Uterus (tissue), 4 donors: ENCODE results near the gene RFTN2. TPM values are rescaled to one million over a fixed set of nuclear protein-coding genes. Genes with fewer than 3 reads are reported as not detected.
"Not testable (repeated sequence)": the region's sequence is repeated elsewhere in the genome, so short reads cannot be mapped to it uniquely, and the experiment has no call there.

Experiments
- DNase-seq, 2 donors: peaks; one replicate each; pipeline ENCODE4 v3.0.0-alpha.2; 2019 to 2020
- H3K27ac ChIP-seq, 2 donors: fragments of 200-600 bp; sonication (generic); 1 replicate in 1 of 2; 2 replicates in 1 of 2; pipeline ENCODE4 v1.5.1; 2016 to 2018
- H3K27me3 ChIP-seq, 2 donors: fragments of 200-600 bp; sonication (generic); one replicate each; pipeline ENCODE4 v1.5.1; 2018 to 2019; ENCODE audit warnings: control low read depth in 1 of 2
- H3K36me3 ChIP-seq, 2 donors: fragments of 200-600 bp; sonication (generic); one replicate each; pipeline ENCODE4 v1.5.1; 2019; ENCODE audit warnings: control low read depth in 1 of 2
- H3K4me1 ChIP-seq, 2 donors: fragments of 200-600 bp; sonication (generic); one replicate each; pipeline ENCODE4 v1.5.1; 2018 to 2019; ENCODE audit warnings: control low read depth in 1 of 2
- H3K4me3 ChIP-seq, 2 donors: fragments of 200-600 bp; sonication (generic); 1 replicate in 1 of 2; 2 replicates in 1 of 2; pipeline ENCODE4 v1.5.1; 2018 to 2019; ENCODE audit warnings: mild to moderate bottlenecking in 1 of 2
- H3K9me3 ChIP-seq, 2 donors: fragments of 200-600 bp; sonication (generic); one replicate each; pipeline ENCODE4 v1.5.1; 2019; ENCODE audit warnings: control low read depth in 1 of 2
- POLR2A ChIP-seq, 2 donors: fragments of 450-650 bp; IDR thresholded peaks; one replicate each; pipeline ENCODE4 v1.6.1; 2016; ENCODE audit warnings: antibody characterized with exemption in 2 of 2, mild to moderate bottlenecking in 1 of 2, moderate library complexity in 1 of 2
- intact Hi-C: fragments of 100-400 bp; cut with DNase I; formaldehyde crosslinking; loops from one replicate; pipeline ENCODE4 v1.15.1; 2023; ENCODE audit warnings: low total_unique reads
- total RNA-seq, 4 donors: library from RNA; depleted of rRNA in 3 of 4; stranded (reverse); fragments of >200 nt in 3 of 4; gene quantifications; one replicate each; pipeline versions ENCODE4 v1.1.0 to v1.2.4, GENCODE V29; 2014 to 2023
- TF ChIP-seq, protein P1 (sequence below), 4 experiments: fragments of 200-600 bp in 2 of 4; fragments of 450-650 bp in 2 of 4; sonication (generic) in 2 of 4; IDR thresholded peaks; one replicate each; pipeline ENCODE4 v1.5.1; 2016 to 2019; ENCODE audit warnings: antibody characterized with exemption in 4 of 4, mild to moderate bottlenecking in 2 of 4, moderate library complexity in 1 of 4
- donor health status: DM: yes; HTN: yes; CAD: no.

Gene RFTN2
- total RNA-seq, 4 donors from 2014 or later: 2.0 to 26.7 (median 9.5) TPM

DNA sequence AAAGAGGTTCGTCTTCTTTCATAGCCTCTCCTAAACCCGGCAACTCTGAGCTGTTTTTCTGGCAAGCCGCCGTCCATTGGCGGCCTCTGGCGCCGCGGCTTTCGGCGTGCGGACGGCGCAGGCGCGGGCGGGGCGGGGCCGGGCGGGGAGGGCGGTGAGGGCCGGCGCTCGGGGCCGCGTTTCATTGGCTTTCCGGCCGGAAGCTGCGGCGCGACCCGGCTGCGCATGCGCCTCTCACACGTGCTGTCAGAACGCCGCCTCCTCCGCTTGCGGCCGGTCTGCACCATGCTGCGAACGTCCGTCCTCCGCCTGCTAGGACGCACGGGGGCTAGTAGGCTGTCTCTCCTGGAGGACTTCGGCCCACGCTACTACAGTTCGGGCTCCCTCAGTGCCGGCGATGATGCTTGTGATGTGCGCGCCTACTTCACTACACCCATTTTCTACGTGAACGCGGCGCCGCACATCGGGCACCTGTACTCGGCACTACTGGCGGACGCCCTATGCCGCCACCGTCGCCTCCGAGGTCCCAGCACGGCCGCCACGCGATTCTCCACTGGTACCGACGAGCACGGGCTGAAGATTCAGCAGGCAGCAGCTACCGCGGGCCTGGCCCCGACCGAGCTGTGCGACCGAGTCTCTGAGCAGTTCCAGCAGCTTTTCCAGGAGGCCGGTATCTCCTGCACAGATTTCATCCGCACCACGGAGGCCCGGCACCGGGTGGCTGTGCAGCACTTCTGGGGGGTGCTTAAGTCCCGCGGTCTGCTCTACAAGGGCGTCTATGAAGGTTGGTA lies 29.9 kb upstream of the RFTN2 start, which contains the start of gene MARS2:
Gene MARS2 (plus strand): TSS at position 249 of the 791 bp plus-strand sequence. CDS start 37 bp downstream, at position 286.
- intact Hi-C loops: loop anchor here (10.0 kb wide), 1 partner anchor 589 kb away; no protein-coding TSS in a partner anchor
- peak; percentile 35 to 46 for TF ChIP-seq POLR2A (IDR thresholded peaks at IDR 0.05)
- TF ChIP-seq, protein P1, sequence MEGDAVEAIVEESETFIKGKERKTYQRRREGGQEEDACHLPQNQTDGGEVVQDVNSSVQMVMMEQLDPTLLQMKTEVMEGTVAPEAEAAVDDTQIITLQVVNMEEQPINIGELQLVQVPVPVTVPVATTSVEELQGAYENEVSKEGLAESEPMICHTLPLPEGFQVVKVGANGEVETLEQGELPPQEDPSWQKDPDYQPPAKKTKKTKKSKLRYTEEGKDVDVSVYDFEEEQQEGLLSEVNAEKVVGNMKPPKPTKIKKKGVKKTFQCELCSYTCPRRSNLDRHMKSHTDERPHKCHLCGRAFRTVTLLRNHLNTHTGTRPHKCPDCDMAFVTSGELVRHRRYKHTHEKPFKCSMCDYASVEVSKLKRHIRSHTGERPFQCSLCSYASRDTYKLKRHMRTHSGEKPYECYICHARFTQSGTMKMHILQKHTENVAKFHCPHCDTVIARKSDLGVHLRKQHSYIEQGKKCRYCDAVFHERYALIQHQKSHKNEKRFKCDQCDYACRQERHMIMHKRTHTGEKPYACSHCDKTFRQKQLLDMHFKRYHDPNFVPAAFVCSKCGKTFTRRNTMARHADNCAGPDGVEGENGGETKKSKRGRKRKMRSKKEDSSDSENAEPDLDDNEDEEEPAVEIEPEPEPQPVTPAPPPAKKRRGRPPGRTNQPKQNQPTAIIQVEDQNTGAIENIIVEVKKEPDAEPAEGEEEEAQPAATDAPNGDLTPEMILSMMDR (IDR thresholded peaks at IDR 0.05): peak in 1 of 4 experiments; percentile 6

DNA sequence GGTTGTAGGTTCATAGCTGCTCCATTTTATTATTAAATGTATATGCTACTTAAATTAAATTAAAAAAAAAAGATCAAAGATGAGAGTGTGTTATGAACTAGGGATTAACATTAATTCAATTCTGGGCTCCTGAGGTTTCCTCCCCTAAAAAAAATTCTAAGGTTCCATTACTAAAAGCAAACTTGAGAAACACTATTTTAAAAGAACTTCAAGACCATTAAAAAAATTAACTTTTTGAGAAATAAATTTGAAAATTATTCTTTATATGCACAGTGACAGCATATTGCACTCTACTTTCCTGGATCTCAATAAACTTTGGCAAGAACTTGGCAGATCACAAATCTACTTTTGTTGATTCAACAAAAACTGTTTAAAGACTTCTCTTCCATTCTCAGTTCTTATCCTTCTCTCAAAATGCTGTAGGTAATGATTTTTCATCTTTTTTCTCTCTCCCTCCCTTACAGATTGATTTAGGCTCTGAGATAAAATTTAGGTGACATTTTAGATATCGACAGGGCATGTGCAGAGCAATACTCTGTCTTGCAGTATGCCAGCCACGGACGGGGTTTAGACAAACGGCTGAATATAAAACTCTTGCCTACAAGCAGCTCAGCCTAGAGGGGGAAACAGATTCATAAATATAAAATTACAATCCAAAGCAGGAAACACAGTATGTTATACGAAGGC lies 29.2 kb upstream of the RFTN2 start:
- H3K4me1 ChIP-seq: peaks cover 0 to 6% of the 10 kb centered on the region in 2 donors
- H3K27ac ChIP-seq: peak overlapping the region; percentile 77 to 88
- TF ChIP-seq, protein P1 (IDR thresholded peaks at IDR 0.05): no peak
- no peak for TF ChIP-seq POLR2A (IDR thresholded peaks at IDR 0.05)
- H3K9me3 ChIP-seq: no peaks in the 10 kb centered on the region
- peak overlapping the region; percentile 83 to 93 for H3K4me3 ChIP-seq
- no peaks in the 10 kb centered on the region for H3K36me3 ChIP-seq
- DNase-seq: no peak
- H3K27me3 ChIP-seq: no peaks in the 10 kb centered on the region
- intact Hi-C loops: loop anchor here (10.0 kb wide), 1 partner anchor 590 kb away; no protein-coding TSS in a partner anchor

More for the DNA sequence above, 29.9 kb upstream of the RFTN2 start, which contains the start of gene MARS2:
- Histone ChIP-seq H3K36me3 (no peaks in the 10 kb centered on the region), H3K4me1 (peaks cover 0 to 6% of the 10 kb centered on the region in 2 donors), H3K4me3 (peak within 1 kb of the TSS; percentile 83 to 93), H3K9me3 (no peaks in the 10 kb centered on the region), H3K27me3 (no peaks in the 10 kb centered on the region), H3K27ac (peak within 1 kb of the TSS; percentile 77 to 88)
- DNase-seq: peak; percentile 91 to 93

DNA sequence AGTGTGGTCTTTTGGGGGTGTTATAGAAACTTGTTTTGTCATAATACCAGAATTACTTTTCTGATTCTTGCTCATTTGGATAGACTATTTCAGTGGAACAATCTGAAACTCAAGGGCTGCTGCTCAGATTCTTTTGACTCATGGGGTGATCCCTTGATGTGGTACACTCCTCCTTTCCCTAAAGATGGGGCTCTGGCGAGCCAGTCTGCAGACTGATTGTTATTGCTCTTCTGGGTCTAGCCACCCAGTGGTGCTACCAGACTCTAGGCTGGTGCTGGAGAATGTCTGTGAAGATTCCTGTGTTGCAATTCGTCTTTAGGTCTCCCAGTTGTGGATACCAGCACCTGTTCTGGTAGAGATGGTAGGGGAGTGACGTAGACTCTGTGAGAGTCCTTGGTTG lies 25.6 kb upstream of the RFTN2 start:
- no peaks in the 10 kb centered on the region for H3K4me1 ChIP-seq
- no peak overlapping the region for H3K4me3 ChIP-seq
- H3K27me3 ChIP-seq: no peaks in the 10 kb centered on the region
- intact Hi-C loops: loop anchor here (10.0 kb wide), 1 partner anchor 594 kb away; no protein-coding TSS in a partner anchor
- no peaks in the 10 kb centered on the region for H3K36me3 ChIP-seq
- no peak overlapping the region for H3K27ac ChIP-seq
- no peak for DNase-seq
- no peak for TF ChIP-seq POLR2A (IDR thresholded peaks at IDR 0.05)
- TF ChIP-seq, protein P1 (IDR thresholded peaks at IDR 0.05): no peak
- no peaks in the 10 kb centered on the region for H3K9me3 ChIP-seq

DNA sequence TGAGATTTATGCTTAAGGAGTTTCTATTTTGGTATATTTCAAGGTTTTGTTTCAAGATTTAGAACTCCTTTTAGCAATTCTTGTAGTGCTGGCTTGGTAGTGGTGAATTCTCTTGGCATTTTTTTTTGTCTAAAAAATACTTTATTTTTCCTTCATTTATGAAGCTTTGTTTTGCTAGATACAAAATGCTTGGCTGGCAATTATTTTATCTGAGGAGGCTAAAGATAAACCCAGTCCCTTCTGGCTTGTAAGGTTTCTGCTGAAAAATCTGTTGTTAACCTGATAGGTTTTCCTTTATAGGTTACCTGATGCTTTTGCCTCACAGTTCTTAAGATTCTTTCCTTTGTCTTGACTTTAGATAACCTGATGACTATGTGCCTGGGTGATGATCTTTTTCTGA lies 24.3 kb upstream of the RFTN2 start:
- H3K4me3 ChIP-seq, H3K27ac ChIP-seq, H3K36me3 ChIP-seq, H3K4me1 ChIP-seq, H3K27me3 ChIP-seq, H3K9me3 ChIP-seq, DNase-seq: not testable (repeated sequence)
- intact Hi-C loops: loop anchor here (10.0 kb wide), 1 partner anchor 595 kb away; no protein-coding TSS in a partner anchor

DNA sequence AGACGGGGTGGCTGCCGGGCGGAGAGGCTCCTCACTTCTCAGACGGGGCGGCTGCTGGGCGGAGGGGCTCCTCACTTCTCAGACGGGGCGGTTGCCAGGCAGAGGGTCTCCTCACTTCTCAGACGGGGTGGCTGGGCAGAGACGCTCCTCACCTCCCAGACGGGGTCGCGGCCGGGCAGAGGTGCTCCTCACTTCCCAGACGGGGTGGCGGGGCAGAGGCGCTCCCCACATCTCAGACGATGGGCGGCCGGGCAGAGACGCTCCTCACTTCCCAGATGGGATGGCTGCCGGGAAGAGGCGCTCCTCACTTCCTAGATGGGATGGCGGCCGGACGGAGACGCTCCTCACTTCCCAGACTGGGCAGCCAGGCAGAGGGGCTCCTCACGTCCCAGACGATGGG lies 21.2 kb upstream of the RFTN2 start:
- H3K4me1 ChIP-seq, DNase-seq, H3K27me3 ChIP-seq, H3K4me3 ChIP-seq, H3K9me3 ChIP-seq, intact Hi-C loops, H3K27ac ChIP-seq, H3K36me3 ChIP-seq: not testable (repeated sequence)

- H3K27ac ChIP-seq, H3K9me3 ChIP-seq, H3K27me3 ChIP-seq, H3K4me3 ChIP-seq, H3K4me1 ChIP-seq, H3K36me3 ChIP-seq, intact Hi-C loops, DNase-seq: not testable (repeated sequence)
Observed at GRCh38 chr2:197695971-197696370, 20.6 kb upstream of the RFTN2 start.

DNA sequence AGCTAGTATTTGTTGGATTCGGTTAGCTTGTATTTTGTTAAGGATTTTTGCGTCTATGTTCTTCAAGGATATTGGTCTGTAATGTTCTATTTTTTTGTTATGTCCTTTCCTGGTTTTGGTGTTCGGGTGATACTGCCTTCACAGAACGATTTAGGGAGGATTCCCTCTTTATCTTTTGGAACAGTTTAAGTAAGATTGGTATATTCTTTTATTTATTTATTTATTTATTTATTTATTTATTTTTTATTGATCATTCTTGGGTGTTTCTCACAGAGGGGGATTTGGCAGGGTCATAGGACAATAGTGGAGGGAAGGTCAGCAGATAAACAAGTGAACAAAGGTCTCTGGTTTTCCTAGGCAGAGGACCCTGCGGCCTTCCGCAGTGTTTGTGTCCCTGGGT lies 19.8 kb upstream of the RFTN2 start:
- not testable (repeated sequence) for H3K27ac ChIP-seq, H3K4me3 ChIP-seq, H3K4me1 ChIP-seq

More for the DNA sequence above, 19.8 kb upstream of the RFTN2 start:
- H3K27me3 ChIP-seq, intact Hi-C loops, H3K9me3 ChIP-seq, DNase-seq, H3K36me3 ChIP-seq: not testable (repeated sequence)
